Measurements from ENCODE around the gene TSSK6.

The TSSK6 gene

DNA sequence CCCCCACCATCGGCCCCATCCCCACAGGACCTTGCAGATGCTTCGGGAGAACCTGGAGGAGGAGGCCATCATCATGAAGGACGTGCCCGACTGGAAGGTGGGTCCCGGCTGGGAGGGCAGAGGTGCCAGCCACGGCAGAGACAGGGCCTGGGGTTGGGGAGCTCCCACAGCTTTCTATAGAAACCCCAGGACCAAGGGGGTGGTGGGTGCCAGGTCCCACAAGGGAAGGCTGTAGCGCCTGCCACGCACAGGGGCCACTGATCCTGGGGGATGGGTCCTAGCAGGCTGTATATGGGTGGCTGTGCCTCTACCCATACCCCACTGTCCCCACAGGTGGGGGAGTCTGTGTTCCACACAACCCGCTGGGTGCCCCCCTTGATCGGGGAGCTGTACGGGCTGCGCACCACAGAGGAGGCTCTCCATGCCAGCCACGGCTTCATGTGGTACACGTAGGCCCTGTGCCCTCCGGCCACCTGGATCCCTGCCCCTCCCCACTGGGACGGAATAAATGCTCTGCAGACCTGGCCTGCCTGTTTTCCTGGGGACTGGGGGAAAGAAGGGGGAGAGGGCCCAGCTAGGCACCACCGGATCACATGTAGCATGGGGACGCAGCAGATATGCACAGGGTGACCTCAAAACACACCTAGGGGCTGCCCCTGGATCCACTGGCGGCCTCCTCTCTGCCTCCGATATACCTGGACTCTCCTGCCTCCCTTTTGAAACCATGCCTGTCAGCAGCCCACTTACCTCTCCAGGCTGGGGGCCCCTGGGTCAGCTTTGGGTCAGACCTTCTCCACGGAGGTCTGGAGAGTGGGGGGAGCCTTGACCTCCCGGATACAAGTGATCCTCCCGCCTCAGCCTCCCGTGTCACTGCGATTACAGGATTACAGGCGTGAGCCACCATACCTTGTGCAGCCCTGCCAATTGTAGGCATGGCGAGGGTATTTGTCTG is 12.6 kb upstream of the TSSK6 start:
- no peaks in the 10 kb centered on the region for H3K27me3 Mint-ChIP-seq
- no peak overlapping the region for H3K27ac Mint-ChIP-seq
- peaks cover 35% of the 10 kb centered on the region for H3K4me1 Mint-ChIP-seq
- H3K9me3 Mint-ChIP-seq = no peaks in the 10 kb centered on the region
- ATAC-seq = no peak
- H3K36me3 Mint-ChIP-seq = peaks cover 20% of the 10 kb centered on the region
- no peak overlapping the region for H3K4me3 Mint-ChIP-seq

DNA sequence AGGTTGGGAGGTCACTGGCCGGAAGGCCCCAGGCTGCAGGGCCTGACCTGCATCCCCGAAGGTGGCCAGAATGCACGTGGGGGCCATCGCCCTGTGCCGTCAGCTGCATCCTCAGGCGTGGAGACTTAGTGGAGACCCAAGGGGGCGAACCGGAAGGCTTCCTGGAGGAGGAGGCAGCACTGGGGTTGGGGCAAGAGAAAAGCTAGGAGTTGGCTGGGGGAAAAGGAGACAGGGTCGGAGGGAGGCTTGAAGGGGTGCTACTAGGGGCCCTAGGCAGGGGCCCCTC is 12.0 kb upstream of the TSSK6 start:
- H3K27me3 Mint-ChIP-seq = no peaks in the 10 kb centered on the region
- peaks cover 34% of the 10 kb centered on the region for H3K4me1 Mint-ChIP-seq

GRCh38 chr19:19526581-19527370 is 11.4 kb upstream of the TSSK6 start:
- Mint-ChIP-seq H3K27me3 (no peaks in the 10 kb centered on the region), H3K4me3 (no peak overlapping the region), H3K36me3 (peaks cover 20% of the 10 kb centered on the region), H3K4me1 (peaks cover 29% of the 10 kb centered on the region), H3K9me3 (no peaks in the 10 kb centered on the region), H3K27ac (peak overlapping the region; percentile 22)
- ATAC-seq = no peak

More for the DNA sequence above, 12.0 kb upstream of the TSSK6 start:
- H3K4me3 Mint-ChIP-seq = no peak overlapping the region
- H3K9me3 Mint-ChIP-seq = no peaks in the 10 kb centered on the region
- no peak overlapping the region for H3K27ac Mint-ChIP-seq
- peaks cover 20% of the 10 kb centered on the region for H3K36me3 Mint-ChIP-seq
- ATAC-seq = no peak

GRCh38 chr19:19525611-19526380 is 10.4 kb upstream of the TSSK6 start:
- Mint-ChIP-seq H3K4me3 (no peak overlapping the region), H3K27me3 (no peaks in the 10 kb centered on the region), H3K36me3 (peaks cover 20% of the 10 kb centered on the region), H3K27ac (peak overlapping the region; percentile 22), H3K9me3 (no peaks in the 10 kb centered on the region), H3K4me1 (peaks cover 32% of the 10 kb centered on the region)
- ATAC-seq = no peak

GRCh38 chr19:19524053-19524452 is 8.7 kb upstream of the TSSK6 start:
- Mint-ChIP-seq H3K4me3 (peak overlapping the region; percentile 50), H3K27me3 (no peaks in the 10 kb centered on the region), H3K4me1 (peaks cover 49% of the 10 kb centered on the region), H3K9me3 (no peaks in the 10 kb centered on the region), H3K27ac (peak overlapping the region; percentile 55), H3K36me3 (peaks cover 35% of the 10 kb centered on the region)
- ATAC-seq = peak; percentile 63

- H3K4me3 Mint-ChIP-seq = no peak overlapping the region
- H3K9me3 Mint-ChIP-seq = no peaks in the 10 kb centered on the region
- H3K27ac Mint-ChIP-seq = no peak overlapping the region
- peaks cover 53% of the 10 kb centered on the region for H3K4me1 Mint-ChIP-seq
- H3K36me3 Mint-ChIP-seq = peaks cover 32% of the 10 kb centered on the region
- no peak for ATAC-seq
- H3K27me3 Mint-ChIP-seq = no peaks in the 10 kb centered on the region
Observed at GRCh38 chr19:19523177-19523576, 7.8 kb upstream of the TSSK6 start.

DNA sequence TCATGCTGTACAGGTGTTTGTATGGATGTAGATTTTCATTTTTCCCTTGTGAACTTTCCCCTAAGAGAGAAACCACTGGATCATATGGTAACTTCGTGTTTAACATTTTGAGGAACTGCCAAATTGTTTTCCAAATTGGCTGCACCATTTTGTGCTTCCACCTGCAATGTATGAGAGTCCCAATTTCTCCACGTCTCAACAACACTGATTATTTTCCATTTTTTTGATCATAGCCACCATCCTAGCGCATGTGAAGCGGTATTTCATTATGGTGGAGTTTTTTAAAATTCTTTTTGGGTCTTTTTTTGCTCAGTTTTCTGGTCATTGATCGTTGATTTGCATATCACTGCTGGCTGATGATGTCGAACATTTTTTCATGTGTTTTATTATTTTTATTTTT is 5.6 kb upstream of the TSSK6 start:
- H3K36me3 Mint-ChIP-seq = peaks cover 22% of the 10 kb centered on the region
- no peak for ATAC-seq
- H3K9me3 Mint-ChIP-seq = no peaks in the 10 kb centered on the region
- H3K4me1 Mint-ChIP-seq = peaks cover 53% of the 10 kb centered on the region
- H3K27ac Mint-ChIP-seq = no peak overlapping the region
- no peak overlapping the region for H3K4me3 Mint-ChIP-seq
- no peaks in the 10 kb centered on the region for H3K27me3 Mint-ChIP-seq

GRCh38 chr19:19517235-19517619 is 1.9 kb upstream of the TSSK6 start:
- H3K27ac Mint-ChIP-seq = peak overlapping the region; percentile 97
- H3K27me3 Mint-ChIP-seq = no peaks in the 10 kb centered on the region
- no peak for ATAC-seq
- peak overlapping the region; percentile 82 for H3K4me3 Mint-ChIP-seq
- H3K4me1 Mint-ChIP-seq = peaks cover 33% of the 10 kb centered on the region
- H3K36me3 Mint-ChIP-seq = peaks cover 22% of the 10 kb centered on the region
- H3K9me3 Mint-ChIP-seq = no peaks in the 10 kb centered on the region

GRCh38 chr19:19515642-19516519 is 533 bp upstream of the TSSK6 start, which contains the start of gene NDUFA13:
Gene NDUFA13 (plus strand): TSS chr19:19516225. CDS start chr19:19516239, 14 bp downstream.
- peaks cover 31% of the 10 kb centered on the region for H3K4me1 Mint-ChIP-seq
- peaks cover 19% of the 10 kb centered on the region for H3K36me3 Mint-ChIP-seq
- no peaks in the 10 kb centered on the region for H3K9me3 Mint-ChIP-seq
- peak within 1 kb of the TSS; percentile 97 for H3K27ac Mint-ChIP-seq
- H3K27me3 Mint-ChIP-seq = no peaks in the 10 kb centered on the region
- peak within 1 kb of the TSS; percentile 82 for H3K4me3 Mint-ChIP-seq
- ATAC-seq = peak; percentile 97

DNA sequence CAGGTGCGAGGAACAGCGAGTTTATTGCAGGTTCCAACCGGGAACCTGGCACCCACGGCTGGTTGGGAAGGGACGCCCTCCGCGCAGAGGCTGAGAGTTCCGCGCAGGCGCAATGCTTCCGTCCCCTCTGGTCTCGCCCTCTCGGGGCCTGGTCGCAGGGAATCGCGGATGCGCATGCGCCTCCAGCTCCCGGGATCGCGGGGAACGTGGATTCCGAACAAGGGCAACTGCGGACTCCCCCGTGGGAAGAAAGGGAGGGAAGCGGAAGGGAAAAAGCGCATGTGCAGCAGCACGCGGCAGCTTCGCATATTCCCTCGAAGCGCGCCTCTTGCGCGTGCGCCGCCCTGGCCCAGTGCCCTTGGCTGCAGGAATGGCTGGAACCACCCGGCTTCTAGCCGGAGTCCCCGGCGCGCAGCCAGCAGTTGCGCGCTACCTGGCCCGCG is 1.1 kb downstream of the TSSK6 start:
- H3K4me1 Mint-ChIP-seq = peaks cover 15% of the 10 kb centered on the region
- peaks cover 3% of the 10 kb centered on the region for H3K36me3 Mint-ChIP-seq
- no peaks in the 10 kb centered on the region for H3K9me3 Mint-ChIP-seq
- H3K27ac Mint-ChIP-seq = no peak overlapping the region
- H3K27me3 Mint-ChIP-seq = no peaks in the 10 kb centered on the region
- H3K4me3 Mint-ChIP-seq = peak overlapping the region; percentile 50
- no peak for ATAC-seq

DNA sequence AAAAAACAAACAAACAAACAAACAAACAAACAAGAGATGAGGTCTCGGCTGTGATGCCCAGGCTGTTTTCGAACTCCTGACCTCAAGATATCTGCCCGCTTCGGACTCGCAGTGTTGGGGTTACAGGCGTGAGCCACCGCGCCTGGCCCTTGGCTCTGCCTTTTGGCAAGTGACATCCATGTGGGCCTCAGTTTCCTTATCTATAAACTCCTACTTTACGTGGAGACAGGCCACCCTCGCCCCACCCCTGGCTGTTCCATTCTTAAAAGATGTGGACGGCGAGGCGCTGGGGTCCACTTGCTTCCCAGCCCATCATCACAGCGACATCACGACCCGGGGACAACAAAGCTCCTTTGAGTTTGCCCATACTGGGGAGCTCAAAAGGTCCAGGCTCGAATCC is 1.7 kb downstream of the TSSK6 start:
- no peak for ATAC-seq
- Mint-ChIP-seq H3K27ac (no peak overlapping the region), H3K4me1 (peaks cover 12% of the 10 kb centered on the region), H3K36me3 (no peaks in the 10 kb centered on the region), H3K27me3 (no peaks in the 10 kb centered on the region), H3K4me3 (peak overlapping the region; percentile 50), H3K9me3 (no peaks in the 10 kb centered on the region)

GRCh38 chr19:19510432-19510831 is 4.9 kb downstream of the TSSK6 start:
- no peaks in the 10 kb centered on the region for H3K4me1 Mint-ChIP-seq
- no peak for ATAC-seq
- H3K36me3 Mint-ChIP-seq = peaks cover 25% of the 10 kb centered on the region

GRCh38 chr19:19508217-19508616 is 7.1 kb downstream of the TSSK6 start:
- ATAC-seq = no peak
- Mint-ChIP-seq H3K27ac (peak overlapping the region; percentile 42), H3K4me1 (no peaks in the 10 kb centered on the region), H3K36me3 (peaks cover 44% of the 10 kb centered on the region), H3K27me3 (no peaks in the 10 kb centered on the region), H3K9me3 (no peaks in the 10 kb centered on the region), H3K4me3 (no peak overlapping the region)

More at GRCh38 chr19:19510432-19510831, 4.9 kb downstream of the TSSK6 start:
- H3K27ac Mint-ChIP-seq = no peak overlapping the region
- H3K4me3 Mint-ChIP-seq = no peak overlapping the region
- H3K27me3 Mint-ChIP-seq = no peaks in the 10 kb centered on the region
- no peaks in the 10 kb centered on the region for H3K9me3 Mint-ChIP-seq

DNA sequence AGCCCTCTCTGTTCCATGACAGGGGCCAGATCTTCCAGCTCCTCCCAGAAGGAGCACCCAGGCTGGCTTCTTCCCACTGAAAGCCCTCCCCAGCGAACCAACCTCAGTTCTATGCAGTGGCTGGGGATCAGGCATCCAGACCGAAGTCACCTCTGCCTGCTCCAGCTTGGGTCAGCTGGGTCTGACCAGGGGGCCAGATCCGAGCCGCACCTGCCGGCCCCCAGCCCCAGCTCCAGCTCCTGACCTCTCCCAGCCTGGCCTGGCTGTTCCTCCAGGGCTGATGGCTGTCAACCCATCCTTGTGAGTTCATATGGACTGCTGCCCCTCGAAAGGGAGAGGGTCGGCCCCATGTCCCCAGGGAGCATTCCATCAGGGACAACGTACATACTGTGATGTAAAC is 8.0 kb downstream of the TSSK6 start:
- ATAC-seq = no peak

More for the DNA sequence above, 8.0 kb downstream of the TSSK6 start:
- H3K4me3 Mint-ChIP-seq = no peak overlapping the region
- no peaks in the 10 kb centered on the region for H3K27me3 Mint-ChIP-seq
- H3K9me3 Mint-ChIP-seq = no peaks in the 10 kb centered on the region
- H3K4me1 Mint-ChIP-seq = no peaks in the 10 kb centered on the region
- H3K36me3 Mint-ChIP-seq = peaks cover 53% of the 10 kb centered on the region
- peak overlapping the region; percentile 42 for H3K27ac Mint-ChIP-seq
